SK-N-SH treated with all-trans-retinoic acid at 6 μM for 48 hours (cell line): ENCODE results near the gene SH3GLB1.

ENCODE experiments used
- ARNTL ChIP-seq: fragments of 450-650 bp; formaldehyde crosslinking; IDR thresholded peaks from 2 replicates; pipeline ENCODE4 v1.5.0; 2020; ENCODE audit warnings: low read depth, mild to moderate bottlenecking, moderate library complexity, borderline replicate concordance
- RARB ChIP-seq: fragments of 250-450 bp; sonication (Bioruptor Pico); IDR thresholded peaks from 2 replicates; pipeline ENCODE4 v1.8.0; 2021; ENCODE audit warnings: mild to moderate bottlenecking, moderate library complexity
- TCF4 ChIP-seq: fragments of 250-450 bp; sonication (Bioruptor Pico); IDR thresholded peaks from 2 replicates; pipeline ENCODE4 v1.8.0; 2021; ENCODE audit warnings: mild to moderate bottlenecking, moderate library complexity, borderline replicate concordance

- TF ChIP-seq ARNTL = no peak
- TF ChIP-seq TCF4 (CRISPR knock-in tag) = no peak
- TF ChIP-seq RARB (CRISPR knock-in tag) = no peak
These were observed 37.7 kb downstream of the SH3GLB1 start for GRCh38 chr1:86741947-86742572.
